ENCODE measurements around the gene CARMIL1.

The CARMIL1 gene

DNA sequence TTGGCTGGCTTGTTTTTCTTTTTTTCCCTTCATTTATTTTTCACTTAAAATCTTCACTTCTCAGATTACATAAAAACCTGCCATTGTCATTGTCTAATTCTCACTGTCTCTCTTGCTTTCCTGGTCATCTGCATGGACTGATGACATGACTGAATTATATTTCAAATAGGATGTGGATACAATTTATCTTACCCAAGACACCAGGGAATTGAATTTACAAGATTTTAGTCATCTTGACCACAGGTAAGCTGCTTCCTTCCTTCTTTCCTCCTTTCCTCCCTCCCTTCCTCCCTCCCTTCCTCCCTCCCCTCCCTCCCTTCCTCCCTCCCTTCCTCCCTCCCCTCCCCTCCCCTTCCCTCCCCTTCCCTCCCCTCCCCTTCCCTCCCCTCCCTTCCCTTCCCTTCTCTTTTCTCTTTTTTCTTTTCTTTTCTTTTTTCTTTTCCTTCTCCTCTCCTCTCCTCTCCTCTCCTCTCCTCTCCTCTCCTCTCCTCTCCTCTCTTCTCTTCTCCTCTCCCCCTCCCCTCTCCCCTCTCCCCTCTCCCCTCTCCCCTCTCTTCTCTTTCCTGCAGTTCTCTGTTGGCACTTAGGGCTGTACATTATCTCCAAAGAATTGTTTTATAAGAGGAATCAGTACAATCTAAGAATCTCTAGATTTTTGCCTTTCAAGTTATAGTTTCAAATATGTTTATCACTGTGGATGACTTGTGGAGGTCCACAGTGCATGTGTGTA, 171.5 kb downstream of the CARMIL1 start:
- no peak for DNase-seq

DNA sequence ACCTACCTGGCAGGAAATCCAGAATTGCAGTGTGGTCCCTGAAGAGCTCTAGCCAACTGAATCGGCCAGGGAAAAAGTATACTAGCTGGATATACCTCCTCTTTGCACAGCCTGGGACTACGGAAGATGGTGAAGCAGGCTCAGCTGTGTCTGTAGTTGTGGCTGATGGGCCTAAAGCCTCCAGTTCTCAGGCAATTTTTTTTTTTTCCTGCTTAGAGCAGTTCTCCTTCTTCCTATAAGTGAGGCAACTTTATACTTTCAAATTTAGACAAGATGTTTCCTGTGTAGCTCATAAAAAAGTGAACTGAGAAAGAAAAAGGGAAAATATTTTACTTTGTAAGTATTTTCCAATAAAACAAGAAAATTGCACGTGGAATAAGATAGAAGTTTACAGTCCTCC, 172.9 kb downstream of the CARMIL1 start:
- no peak for DNase-seq

DNA sequence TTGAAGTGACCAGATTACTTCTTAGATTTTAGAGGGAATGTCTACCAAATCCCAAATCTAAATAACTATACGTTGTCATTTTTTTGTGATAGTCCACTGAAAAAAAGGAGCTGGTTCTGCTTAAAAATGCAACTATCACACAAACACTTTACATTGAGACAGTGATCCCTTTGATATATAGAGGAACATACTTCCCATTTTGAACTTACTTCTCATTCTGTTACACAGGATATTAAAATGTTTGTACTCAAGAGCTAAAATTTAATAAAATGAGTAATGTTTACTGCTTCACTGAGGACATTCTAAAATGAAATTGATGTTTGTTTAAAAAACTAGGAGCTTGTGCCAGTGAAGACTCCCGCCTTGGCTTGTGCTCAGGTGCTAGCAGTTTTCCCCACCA, 174.1 kb downstream of the CARMIL1 start:
- DNase-seq, result no peak

DNA sequence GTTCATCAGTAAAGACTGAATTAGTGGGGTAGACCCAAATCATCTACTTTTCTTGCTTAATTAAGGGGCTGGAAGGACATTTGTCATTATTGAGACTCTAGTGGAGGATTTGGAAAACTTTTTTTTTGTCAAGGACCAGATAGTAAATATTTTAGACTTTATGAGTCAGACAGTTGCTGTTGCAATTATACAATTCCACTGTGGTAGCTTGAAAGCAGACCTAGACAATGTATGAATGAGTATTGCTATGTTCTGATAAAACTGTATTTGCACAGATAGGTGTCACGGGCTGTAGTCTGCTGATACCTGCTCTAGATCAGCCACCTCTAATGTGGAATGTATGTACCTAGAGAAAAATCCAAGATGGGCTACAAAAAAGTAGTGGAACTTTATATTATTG, 175.0 kb downstream of the CARMIL1 start:
- DNase-seq, result no peak

DNA sequence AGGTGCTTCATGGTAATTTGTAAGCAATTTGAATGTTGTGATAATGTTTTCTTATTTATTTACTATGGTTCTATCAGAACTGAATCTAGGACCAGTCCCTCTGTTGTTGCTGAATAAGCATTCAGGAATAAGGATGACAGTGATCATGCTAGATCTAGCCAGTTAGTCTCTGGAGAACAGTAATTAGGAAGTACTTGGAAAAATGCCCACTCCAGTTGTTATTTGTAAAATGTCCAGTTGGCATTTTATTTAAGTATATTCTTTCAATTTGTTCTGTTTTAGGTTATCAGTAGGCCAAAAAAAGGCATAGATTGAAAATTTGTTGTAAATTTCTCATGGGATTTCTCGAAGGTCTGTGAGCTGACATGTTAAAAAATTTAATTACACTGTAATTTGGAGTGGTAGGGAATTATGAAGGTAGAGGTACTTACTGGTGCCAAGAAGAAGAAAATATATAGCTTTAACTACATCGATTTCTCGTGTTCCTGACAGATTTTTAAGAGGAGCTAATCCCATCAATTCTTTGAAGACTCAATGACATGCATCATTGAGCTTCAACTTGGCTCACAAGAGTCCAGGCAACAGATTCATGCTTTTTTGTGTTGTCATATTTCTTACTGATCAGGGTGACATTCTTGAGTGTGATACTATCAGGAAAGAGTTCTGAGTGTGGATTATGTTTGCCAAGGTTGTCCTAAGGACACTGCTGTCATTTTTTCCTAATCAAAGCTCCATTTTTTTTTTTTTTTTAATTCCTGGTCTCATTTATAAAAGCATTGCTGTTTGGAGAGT, 177.3 kb downstream of the CARMIL1 start:
- DNase-seq, result no peak

DNA sequence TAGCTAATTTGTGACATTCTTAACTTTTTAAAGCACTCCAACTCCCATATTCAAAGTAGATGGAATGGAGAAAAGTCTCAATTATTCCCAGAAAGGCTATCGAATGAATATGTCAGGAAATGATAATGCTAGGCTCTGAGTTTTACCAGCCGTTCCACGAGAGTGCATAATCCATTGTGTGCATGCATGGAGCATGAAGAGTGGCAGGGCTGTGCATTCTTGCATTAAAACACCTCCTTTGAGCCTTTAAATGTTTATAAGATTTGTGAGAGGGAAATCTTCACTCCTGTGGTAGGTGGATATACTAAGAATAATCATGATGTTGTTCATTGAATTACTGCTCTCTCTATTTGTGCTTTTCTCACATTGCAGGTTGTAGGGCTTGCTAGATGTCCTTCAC, 178.3 kb downstream of the CARMIL1 start:
- DNase-seq, result no peak

DNA sequence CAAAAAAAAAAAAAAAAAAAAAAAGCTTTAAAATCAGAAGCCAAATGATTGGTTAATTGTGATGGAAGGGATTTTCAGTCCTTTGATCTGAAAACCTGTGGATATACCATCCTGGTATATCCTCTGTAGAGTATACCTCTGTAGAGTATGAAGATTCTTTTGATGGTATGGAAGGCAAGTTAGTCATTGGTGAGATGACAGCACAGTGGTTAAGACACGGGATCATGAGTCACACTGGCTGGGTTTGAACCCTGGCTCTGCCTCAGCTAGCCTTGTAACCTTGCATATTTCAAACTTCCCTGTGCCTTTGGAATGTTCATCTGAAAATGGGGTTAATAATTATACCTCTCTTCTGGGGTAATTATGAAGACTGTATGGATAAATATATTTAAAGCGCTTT, 179.3 kb downstream of the CARMIL1 start:
- DNase-seq, result peak; percentile 18

DNA sequence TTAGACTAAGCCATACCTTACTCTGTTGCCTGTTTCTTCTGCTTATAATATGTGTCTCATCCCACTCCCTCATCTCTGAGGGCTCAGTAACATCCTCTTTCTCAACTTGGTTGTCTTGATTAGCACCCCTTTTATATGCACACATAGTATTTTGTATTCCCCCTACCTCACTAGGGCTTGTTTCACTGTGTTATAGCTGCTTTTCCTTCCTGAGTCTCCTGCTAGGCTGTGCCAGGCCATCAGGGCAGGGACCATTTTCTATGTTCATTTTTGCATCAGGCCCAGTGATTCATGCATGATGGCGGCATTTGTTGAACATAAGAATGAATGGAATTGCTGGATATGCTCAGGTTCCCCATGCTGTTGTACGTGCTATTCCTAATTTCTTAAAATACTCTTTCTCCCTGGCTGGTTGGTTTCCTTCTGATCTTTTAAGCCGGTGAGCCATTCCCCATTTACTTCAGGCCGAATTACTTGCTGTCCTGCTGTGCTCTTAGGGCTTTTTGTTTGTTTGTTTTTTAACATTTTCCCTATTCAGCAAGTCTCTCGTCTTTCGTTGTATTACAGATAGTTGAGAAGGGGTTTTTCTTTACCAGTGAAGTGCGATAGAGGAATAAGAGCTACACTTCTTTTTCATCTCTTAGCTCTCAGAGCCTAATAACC, 183.2 kb downstream of the CARMIL1 start:
- DNase-seq, result no peak

DNA sequence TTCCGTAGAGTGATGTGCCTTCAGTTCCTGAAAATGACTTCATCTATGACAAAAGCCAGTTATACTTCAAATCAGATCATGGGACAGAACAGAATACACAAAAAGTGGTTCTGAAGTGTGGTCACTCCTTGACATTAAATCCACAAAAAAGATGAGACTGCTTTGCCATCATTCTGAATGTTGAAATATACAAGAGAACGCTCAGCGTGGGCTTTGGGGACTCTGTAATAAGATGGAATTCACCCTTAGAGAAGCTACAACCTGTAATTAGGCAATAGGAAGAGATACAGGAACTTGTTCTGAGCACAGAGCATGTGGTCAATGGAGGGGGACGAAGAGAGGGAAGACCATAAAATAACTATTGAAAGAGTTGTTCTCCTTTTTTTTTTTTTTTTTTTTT, 184.3 kb downstream of the CARMIL1 start:
- DNase-seq, result no peak

DNA sequence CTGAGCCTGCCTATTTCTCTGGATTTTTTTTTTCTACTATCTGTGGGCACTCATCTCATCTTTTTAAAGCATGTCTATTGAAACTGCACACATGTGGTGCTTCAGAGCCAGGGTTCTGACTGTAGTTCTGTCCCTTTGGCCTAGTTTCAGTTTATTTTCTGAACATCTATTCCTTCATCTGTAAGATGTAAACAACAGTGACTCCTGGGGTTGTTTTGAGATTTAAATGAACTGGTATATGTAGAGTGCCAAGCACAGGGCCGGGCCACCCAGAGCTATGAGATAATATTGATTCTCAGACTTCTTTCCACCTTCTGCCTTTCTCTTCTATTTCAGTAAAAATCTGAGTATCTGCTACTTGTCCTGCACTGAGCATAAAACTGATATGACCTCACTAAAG, 185.1 kb downstream of the CARMIL1 start:
- no peak for DNase-seq

DNA sequence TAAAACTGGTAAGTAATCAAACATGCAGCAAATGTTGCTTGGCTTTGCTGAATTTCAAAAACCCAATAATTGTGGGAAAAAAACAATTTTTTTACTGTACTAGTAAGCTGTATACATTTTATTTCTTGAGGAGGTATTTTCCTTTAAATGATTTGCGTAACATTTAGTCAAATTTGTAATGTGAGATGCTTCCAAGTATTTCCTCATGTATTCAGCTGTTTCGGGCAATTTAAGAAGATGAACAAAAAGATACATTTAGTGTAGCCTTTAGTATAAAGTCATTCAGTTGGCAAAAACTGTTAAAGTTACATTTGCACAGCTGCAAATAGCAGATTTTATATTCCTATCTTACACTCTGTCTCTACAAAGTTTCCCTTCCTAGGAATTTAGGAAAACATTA, 186.8 kb downstream of the CARMIL1 start:
- DNase-seq, result no peak

DNA sequence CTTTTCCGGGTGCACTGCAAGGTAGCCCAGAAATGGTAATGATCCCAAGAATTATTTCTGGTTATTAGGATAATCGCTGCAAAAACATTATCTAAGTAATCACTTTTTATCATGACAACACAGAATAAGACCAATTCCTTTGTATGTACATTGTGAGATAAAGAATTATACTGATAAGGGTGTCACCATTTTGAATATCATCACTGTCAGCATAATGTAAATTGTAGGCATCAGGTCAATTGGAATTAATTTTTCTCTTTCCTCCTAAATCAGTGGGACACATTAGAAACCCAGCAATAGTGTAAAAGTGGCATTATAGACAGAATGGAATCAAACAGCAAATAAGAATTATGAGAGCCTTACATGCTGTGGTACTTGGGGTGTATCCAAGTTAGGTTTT, 189.7 kb downstream of the CARMIL1 start:
- no peak for DNase-seq

DNA sequence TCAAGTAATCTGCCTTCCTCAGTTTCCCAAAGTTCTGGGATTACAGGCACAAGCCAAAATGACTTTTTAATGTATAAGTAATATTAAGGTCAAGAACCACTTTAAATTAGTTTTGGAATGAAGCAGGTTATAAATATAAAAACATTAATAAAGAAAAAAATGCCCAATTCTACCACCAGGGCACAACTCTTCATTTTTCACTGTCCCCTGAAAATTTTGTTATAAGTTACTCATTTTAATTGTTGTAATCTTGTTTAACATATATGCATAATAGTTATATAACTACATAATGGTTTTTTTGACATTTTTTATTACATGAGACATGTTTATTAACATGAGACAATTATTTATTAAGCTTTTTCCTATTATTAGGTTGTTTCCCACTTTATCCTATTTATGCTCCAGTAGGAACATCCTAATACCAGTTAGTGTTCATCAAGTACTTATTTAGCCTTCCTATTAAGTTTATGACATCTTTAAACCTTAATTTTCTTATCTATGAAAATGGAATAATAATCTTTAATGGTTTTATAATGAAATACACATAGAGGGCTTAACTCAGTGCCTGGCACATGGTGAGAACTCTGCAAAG, 190.7 kb downstream of the CARMIL1 start:
- DNase-seq, result no peak

DNA sequence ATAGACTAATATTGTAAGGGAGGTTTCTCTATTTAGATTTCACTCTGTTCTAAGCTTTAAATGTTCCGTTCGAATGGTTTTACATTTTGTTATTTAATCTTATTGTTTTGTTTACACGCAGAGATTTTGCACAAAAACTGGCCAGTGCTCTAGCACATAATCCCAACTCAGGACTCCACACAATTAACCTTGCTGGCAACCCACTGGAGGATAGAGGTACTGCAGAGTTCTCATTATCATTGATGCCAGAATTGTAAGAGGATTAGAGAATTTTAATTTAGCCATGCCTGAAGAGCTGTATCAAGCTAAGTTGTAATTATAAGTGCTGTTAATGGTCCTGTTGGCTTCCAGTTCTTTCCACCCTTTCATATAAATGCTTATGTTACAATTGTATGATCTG, 193.1 kb downstream of the CARMIL1 start:
- no peak for DNase-seq

DNA sequence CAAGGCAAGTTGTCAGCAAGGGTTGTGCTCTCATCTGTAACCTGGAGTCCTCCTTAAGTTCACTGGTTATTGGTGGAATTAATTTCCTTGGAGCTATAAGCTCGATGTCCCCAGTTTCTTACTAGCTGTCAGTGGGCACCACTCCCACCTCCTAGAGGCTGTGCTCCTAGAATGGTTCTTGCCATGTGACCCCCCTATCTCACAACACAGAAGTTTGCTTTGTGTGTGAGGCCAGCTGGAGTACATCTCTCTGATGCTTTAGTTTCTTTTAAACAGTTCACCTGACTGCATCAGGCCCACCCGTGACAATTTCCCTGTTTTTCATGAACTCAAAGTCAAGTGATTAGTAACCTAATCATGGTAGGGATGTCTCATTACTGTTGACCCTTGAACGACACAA, 193.7 kb downstream of the CARMIL1 start:
- no peak for DNase-seq

DNA sequence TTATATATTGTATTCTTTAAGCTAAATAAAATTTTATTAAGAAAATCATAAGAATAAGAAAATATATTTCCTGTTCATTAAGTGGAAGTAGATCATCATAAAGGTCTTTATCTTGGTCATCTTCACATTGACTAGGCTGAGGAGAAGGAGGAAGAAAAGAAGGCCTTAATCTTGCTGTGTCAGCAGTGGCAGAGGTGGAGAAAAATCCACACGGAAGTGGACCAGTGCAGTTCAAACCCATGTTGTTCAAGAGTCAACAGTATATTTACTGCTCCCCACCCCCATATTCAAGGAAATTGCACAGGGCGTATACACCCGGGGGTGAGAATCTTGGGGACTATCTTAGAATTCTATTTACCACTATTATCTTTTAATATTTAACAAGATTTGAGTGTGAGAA, 194.3 kb downstream of the CARMIL1 start:
- DNase-seq, result no peak

DNA sequence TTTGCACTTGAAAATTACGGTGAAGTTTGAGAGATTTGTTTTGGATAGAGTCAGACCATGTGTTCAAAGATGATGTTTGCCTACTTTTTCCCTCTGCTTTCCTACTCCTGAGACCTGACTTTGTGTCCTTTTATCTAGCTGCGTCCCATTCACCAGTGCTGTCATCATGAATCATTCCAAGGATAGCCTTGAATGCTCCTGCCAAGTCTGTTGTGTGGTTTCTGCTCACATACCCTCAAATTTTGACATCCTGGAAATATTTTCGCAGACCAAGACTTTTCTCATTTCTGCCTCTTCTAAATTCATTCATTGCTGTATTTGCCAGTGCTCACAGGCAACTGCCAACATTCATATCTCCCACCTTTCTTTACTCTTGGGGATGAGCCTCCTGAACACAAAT, 197.0 kb downstream of the CARMIL1 start:
- no peak for DNase-seq

DNA sequence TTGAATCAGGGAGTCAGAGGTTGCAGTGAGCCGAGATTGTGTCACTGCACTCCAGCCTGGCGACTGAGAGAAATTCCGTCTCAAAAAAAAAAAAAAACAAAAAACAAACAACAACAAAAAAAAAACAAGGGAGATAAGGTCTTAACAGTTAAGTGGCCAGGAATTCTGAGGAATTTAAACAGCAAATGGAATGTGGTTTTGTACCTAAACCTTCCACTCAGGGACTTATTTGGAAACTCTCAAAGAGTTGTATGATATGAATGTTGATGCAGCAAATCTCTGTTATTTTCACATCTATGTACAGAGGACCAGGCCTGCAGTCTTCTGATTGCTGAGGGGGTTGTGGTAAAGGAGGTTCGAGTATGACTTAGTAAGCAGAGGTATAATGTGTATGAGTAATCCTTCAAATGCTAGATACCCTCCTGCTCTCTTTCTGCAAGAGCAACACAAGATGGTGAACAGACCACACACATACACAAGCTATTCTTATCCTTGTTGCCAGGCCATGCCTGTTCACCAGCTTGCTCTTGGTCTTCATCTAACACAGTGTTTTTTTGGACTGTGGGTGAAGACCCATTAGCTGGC, 197.9 kb downstream of the CARMIL1 start:
- DNase-seq, result no peak

DNA sequence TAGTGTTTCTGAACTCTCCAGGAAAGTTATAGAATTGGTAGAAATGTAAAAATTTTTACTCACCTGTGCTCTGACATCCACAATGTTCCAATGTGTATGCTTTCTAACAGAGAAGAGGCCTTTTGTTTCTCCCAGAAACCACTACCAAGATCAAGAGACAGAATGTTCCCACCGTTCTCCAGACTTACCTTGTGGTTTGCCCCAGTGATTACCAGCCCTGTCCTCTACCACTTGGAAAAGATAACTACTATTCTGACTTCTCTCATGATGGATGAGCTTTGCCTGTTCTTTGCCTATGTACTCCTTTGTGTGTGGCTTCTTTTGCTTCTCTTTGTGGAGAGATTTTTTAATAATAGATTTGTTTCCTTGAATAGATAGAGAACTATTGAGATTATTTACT, 199.8 kb downstream of the CARMIL1 start:
- DNase-seq, result no peak

DNA sequence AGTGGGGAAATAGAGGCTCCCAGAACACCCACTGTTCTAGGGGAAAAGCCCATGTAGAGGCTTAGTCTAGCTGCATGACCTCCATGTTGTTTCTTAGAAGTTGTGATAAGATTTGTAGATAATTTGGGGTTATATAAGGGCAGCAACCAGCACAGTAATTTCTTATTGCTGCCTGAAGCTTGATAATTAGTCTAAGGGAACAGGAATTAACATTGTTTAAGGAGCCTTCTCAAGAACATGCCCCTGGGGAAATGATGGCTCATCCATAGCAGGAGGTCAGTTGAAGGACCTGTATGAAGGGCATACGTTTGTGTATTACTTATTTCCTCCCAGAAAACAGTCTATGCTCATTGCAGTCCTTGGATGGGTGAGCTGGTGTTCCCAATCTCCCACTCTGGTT, 202.1 kb downstream of the CARMIL1 start:
- DNase-seq, result no peak

DNA sequence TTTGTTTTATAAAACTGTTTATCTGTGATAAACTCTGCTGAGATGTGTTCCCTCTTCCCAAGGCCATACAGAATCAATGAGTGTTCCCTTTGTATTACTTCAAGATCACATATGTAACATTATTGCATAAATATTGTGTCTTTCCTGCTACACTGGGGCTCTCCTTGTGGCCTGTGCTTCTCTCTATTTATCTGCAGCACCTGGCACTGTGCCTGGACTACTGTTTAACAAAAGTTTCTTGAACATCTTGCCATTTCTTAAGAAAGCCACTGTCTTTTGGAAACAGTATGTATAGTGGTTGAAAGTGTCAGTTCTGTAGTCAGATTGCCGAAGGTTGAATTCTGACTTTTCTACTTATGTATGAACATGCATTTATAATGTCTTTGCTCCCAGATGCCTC, 203.8 kb downstream of the CARMIL1 start:
- no peak for DNase-seq

DNA sequence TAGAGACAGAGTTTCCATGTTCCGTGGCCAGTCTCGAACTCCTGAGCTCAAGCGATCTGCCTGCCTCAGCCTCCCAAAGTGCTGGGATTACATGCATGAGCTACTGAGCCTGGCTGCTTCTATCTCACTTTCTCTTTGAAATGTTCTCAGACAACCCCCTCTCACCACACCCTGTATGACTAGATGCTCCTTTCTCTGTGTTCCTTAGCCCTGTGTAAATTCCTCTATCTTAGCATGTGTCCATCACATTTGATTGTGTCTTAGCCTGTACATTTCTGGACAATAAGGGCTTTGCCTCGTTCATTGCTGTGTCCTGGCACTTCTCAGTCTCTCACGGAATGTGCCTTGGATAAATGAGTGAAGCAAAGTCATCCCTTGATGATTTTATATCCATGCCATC, 204.8 kb downstream of the CARMIL1 start:
- DNase-seq, result no peak

DNA sequence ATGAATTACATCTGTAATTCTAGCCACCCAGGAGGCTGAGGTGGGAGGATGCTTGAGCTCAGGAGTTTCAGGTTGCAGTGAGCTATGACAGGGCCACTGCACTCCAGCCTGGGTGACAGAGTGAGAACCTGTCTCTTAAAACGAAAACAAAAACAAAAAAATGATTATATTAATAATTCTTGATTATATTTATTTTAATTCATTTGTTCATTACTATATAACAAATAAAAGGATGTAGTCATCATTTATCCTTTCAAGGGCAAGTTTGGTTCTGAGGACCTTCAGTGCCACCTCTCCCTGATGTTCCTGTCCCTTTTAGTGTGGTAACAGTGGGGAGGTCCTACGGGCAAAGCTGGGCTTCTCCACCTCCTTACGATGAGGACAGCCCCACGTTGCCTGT, 205.7 kb downstream of the CARMIL1 start:
- no peak for DNase-seq
